Osteocyte (in vitro differentiated cells): ENCODE data around the gene ATF3. TPM values are rescaled to one million over a fixed set of nuclear protein-coding genes. Genes with fewer than 3 reads are reported as not detected.

Experiments used
- DNase-seq: peaks from one replicate; pipeline ENCODE4 v3.0.0; 2021; ENCODE audit warnings: mixed read lengths; ENCODE audit not compliant: unreplicated experiment; ENCODE audit errors: extremely low spot score
- H3K27ac Mint-ChIP-seq: one replicate; pipeline ENCODE4 v1.8.0; 2021; ENCODE audit warnings: mild to moderate bottlenecking, mixed read lengths; ENCODE audit not compliant: unreplicated experiment
- H3K27me3 Mint-ChIP-seq: one replicate; pipeline ENCODE4 v1.8.0; 2021; ENCODE audit warnings: mixed read lengths; ENCODE audit not compliant: unreplicated experiment
- H3K36me3 Mint-ChIP-seq: one replicate; pipeline ENCODE4 v1.8.0; 2021; ENCODE audit warnings: mixed read lengths; ENCODE audit not compliant: unreplicated experiment
- H3K4me1 Mint-ChIP-seq: one replicate; pipeline ENCODE4 v1.8.0; 2021; ENCODE audit warnings: mixed read lengths; ENCODE audit not compliant: unreplicated experiment
- H3K4me3 Mint-ChIP-seq: one replicate; pipeline ENCODE4 v1.8.0; 2021; ENCODE audit warnings: mild to moderate bottlenecking, moderate library complexity, mixed read lengths; ENCODE audit not compliant: unreplicated experiment
- H3K9me3 Mint-ChIP-seq: one replicate; pipeline ENCODE4 v1.8.0; 2021; ENCODE audit warnings: mixed read lengths; ENCODE audit not compliant: unreplicated experiment
- CTCF ChIP-seq: fragments of 200-600 bp; sonication (generic); IDR thresholded peaks from 2 replicates; pipeline ENCODE4 v1.5.0; 2021; ENCODE audit warnings: antibody characterized with exemption, mild to moderate bottlenecking, moderate library complexity
- total RNA-seq: library from RNA; stranded (reverse); gene quantifications from 2 replicates; pipeline ENCODE4 v1.2.1, GENCODE V29; 2021

Gene ATF3
- total RNA-seq, 1 donor from 2014 or later, result 45.3 TPM

GRCh38 chr1:212667223-212668139 is 58.9 kb downstream of the ATF3 start:
- H3K27ac Mint-ChIP-seq, result peak overlapping the region; percentile 98
- peak overlapping the region; percentile 55 for H3K4me3 Mint-ChIP-seq
- TF ChIP-seq CTCF, result no peak
- no peaks in the 10 kb centered on the region for H3K36me3 Mint-ChIP-seq
- peaks cover 2% of the 10 kb centered on the region for H3K27me3 Mint-ChIP-seq
- no peaks in the 10 kb centered on the region for H3K9me3 Mint-ChIP-seq
- H3K4me1 Mint-ChIP-seq, result peaks cover 44% of the 10 kb centered on the region
- peak; percentile 92 for DNase-seq

GRCh38 chr1:212668477-212668876 is 59.9 kb downstream of the ATF3 start:
- H3K9me3 Mint-ChIP-seq, result no peaks in the 10 kb centered on the region
- H3K4me1 Mint-ChIP-seq, result peaks cover 44% of the 10 kb centered on the region
- DNase-seq, result peak; percentile 32
- no peaks in the 10 kb centered on the region for H3K36me3 Mint-ChIP-seq
- no peak for TF ChIP-seq CTCF
- no peaks in the 10 kb centered on the region for H3K27me3 Mint-ChIP-seq
- H3K27ac Mint-ChIP-seq, result peak overlapping the region; percentile 98
- H3K4me3 Mint-ChIP-seq, result no peak overlapping the region

GRCh38 chr1:212669102-212669501 is 60.5 kb downstream of the ATF3 start:
- Mint-ChIP-seq H3K4me1 (peaks cover 44% of the 10 kb centered on the region), H3K27ac (peak overlapping the region; percentile 98), H3K36me3 (no peaks in the 10 kb centered on the region), H3K27me3 (no peaks in the 10 kb centered on the region), H3K9me3 (no peaks in the 10 kb centered on the region), H3K4me3 (no peak overlapping the region)
- DNase-seq, result peak; percentile 38
- peak; percentile 38 for TF ChIP-seq CTCF

- Mint-ChIP-seq H3K27me3 (no peaks in the 10 kb centered on the region), H3K4me3 (no peak overlapping the region), H3K27ac (no peak overlapping the region), H3K4me1 (peaks cover 44% of the 10 kb centered on the region), H3K9me3 (no peaks in the 10 kb centered on the region), H3K36me3 (no peaks in the 10 kb centered on the region)
- peak; percentile 74 for DNase-seq
- no peak for TF ChIP-seq CTCF
These were observed 61.0 kb downstream of the ATF3 start for GRCh38 chr1:212669600-212669999.

- Mint-ChIP-seq H3K4me3 (no peak overlapping the region), H3K4me1 (peaks cover 44% of the 10 kb centered on the region), H3K36me3 (no peaks in the 10 kb centered on the region), H3K27ac (no peak overlapping the region), H3K9me3 (no peaks in the 10 kb centered on the region), H3K27me3 (no peaks in the 10 kb centered on the region)
- DNase-seq, result no peak
- no peak for TF ChIP-seq CTCF
These were observed 61.7 kb downstream of the ATF3 start for GRCh38 chr1:212670301-212670700.
